ENCODE measurements around the gene TEX14.

TEX14 gene, protein sequence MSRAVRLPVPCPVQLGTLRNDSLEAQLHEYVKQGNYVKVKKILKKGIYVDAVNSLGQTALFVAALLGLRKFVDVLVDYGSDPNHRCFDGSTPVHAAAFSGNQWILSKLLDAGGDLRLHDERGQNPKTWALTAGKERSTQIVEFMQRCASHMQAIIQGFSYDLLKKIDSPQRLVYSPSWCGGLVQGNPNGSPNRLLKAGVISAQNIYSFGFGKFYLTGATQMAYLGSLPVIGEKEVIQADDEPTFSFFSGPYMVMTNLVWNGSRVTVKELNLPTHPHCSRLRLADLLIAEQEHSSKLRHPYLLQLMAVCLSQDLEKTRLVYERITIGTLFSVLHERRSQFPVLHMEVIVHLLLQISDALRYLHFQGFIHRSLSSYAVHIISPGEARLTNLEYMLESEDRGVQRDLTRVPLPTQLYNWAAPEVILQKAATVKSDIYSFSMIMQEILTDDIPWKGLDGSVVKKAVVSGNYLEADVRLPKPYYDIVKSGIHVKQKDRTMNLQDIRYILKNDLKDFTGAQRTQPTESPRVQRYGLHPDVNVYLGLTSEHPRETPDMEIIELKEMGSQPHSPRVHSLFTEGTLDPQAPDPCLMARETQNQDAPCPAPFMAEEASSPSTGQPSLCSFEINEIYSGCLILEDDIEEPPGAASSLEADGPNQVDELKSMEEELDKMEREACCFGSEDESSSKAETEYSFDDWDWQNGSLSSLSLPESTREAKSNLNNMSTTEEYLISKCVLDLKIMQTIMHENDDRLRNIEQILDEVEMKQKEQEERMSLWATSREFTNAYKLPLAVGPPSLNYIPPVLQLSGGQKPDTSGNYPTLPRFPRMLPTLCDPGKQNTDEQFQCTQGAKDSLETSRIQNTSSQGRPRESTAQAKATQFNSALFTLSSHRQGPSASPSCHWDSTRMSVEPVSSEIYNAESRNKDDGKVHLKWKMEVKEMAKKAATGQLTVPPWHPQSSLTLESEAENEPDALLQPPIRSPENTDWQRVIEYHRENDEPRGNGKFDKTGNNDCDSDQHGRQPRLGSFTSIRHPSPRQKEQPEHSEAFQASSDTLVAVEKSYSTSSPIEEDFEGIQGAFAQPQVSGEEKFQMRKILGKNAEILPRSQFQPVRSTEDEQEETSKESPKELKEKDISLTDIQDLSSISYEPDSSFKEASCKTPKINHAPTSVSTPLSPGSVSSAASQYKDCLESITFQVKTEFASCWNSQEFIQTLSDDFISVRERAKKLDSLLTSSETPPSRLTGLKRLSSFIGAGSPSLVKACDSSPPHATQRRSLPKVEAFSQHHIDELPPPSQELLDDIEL (N-terminal part only)

DNA sequence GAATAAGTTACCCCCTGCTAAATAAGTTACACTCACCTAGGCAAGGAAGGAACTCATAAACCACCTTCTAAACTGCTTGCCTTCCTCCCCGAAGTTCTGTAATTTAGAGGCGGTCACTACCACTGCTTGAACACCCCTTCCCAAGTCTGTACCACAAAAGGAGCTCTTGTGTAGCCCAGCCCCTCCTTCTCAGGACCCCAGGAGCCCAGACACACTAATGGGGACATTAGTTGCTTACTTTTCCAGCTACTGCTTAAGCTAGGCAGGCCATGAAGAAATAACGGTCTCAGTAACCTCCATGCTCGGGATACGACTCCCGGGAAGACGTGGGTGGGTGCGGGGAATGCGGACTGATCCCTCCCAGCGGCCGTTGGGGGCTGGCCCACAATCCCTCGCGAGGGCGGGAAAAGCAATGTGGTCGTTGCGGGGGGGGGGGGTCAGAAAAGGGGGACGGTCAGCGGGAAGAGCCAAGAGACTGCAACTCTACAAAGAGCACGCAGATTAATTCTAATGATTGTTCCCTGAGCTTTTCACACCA, at the start of gene TEX14:
Gene TEX14 (minus strand): TSS at position 345 of the 538 bp plus-strand sequence. CDS start 40,044 bp downstream, outside the sequence.
- no peak for DNase-seq

DNA sequence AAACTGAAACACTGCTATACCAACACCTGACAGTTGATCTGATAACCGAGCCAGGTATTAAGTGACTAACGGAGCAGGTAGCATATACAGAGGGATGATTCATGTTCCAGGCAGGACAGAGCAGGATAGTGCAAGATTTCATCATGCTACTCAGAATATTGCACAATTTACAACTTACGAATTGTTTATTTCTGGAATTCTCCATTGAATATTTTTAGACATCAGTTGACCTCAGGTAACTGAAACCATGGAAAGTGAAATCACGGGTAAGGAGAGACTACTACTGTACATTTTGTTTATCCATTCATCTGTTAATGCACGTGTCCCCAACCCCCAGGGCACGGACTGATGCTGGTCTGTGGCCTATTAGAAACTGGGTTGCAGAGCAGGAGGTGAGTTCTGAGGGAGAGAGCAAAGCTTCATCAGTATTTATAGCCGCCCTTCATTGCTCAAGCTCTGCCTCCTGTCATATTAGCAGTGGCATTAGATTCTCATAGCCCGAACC, 49.3 kb upstream of the TEX14 start:
- no peak for DNase-seq

DNA sequence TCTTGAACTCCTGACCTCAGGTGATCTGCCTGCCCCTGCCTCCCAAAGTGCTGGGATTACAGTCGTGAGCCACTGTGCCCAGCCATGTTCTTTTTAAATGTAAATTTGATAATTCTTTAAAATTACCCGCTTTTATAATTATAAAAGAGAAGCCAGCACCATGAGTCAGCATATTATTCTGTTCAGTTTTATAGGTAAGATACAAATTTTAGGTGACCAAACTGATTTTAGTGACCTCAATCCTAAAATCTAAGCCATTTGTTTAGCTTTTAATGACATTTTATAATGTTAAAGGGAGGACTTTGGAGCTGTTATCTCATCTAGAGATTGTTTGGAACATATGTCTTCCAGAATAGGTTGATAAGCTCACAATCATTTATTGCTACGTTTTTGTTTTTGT, 43.0 kb upstream of the TEX14 start:
- DNase-seq, result no peak

DNA sequence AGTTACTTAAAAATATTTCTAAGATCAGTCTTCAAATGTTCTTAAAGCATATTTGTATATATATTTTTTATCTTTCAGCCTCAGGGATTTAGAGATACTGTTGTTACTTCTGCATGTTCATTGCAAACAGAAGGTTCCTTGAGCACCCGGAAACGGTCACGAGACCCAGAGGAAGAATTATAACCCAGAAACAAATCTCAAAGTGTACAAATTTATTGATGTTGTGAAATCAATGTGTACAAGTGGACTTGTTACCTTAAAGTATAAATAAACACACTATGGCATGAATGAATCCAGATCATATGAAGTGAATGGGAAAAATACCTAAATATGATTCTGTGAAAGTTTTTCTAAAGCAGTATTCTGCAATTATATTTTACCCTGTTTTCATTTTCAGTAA, 42.2 kb upstream of the TEX14 start:
- DNase-seq, result no peak

DNA sequence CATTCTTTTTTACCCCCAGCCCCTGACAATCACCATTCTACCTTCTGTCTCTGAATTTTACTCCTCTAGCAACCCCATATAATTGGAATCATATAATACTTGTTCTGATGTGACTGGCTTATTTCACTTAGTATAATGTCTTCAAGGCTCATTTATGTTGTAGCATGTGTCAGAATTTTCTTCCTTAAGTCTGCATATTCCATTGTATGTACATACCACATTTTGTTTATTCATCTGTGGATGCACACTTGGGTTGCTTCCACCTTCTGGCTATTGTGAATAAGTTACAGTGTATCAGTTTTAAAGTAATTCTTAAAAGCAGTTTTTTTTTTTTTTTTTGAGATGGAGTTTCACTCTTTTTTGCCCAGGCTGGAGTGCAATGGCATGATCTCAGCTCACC, 39.1 kb upstream of the TEX14 start:
- no peak for DNase-seq

DNA sequence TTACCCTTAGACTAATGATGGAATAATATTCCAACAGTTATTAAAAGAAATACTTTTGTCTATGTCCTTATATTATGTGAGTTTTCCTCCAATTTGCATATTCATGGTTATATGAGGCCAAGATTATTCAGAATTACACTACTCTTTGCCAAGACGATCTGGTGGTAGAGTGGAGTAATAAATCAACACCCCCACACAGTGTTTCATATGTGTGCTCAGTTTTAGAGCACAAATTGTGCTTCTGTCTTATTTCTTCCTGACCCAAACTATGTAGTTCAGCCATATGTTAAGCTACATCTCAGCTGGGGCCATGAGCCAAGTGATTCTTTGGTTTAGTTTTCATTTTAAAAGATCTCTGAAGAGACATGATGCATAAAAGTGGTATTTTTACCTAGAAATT, 37.0 kb upstream of the TEX14 start:
- no peak for DNase-seq

DNA sequence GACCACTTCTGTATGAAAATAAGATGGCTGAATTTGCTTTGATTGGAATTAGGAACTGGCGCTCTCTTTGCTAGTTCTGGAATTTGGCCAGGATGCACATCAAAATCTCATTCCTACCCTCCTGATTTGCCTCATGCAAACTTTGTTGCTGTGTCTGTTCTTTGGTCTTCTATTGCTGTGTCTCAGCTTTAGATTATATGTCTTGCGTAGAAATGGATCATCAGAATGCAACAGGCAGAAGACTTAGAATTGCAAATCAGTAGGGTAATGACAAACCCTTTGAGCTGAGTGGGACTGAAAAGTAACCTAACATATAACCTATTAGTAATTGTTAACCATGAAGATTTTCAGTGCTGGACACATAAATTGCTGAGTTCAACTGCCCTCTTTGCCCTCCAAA, 30.9 kb upstream of the TEX14 start:
- DNase-seq, result no peak

DNA sequence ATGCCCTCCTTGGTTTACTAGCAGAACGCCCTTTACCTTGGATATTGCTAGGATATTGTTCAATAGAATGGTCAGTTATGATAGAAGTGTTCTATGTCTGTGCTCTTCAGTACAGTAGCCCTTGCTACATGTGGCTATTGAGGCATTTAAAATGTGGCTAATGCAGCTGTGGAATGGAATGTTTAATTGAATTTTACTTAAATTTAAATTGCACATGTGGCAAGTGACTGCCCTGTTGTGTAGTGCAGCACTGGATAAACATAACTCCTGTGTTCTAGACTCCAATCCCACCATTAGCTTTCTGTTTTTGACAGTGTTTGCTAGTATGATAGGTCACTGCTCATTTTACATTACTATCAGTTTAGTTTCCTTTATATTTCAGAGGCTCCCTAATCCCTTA, 30.4 kb upstream of the TEX14 start:
- no peak for DNase-seq

DNA sequence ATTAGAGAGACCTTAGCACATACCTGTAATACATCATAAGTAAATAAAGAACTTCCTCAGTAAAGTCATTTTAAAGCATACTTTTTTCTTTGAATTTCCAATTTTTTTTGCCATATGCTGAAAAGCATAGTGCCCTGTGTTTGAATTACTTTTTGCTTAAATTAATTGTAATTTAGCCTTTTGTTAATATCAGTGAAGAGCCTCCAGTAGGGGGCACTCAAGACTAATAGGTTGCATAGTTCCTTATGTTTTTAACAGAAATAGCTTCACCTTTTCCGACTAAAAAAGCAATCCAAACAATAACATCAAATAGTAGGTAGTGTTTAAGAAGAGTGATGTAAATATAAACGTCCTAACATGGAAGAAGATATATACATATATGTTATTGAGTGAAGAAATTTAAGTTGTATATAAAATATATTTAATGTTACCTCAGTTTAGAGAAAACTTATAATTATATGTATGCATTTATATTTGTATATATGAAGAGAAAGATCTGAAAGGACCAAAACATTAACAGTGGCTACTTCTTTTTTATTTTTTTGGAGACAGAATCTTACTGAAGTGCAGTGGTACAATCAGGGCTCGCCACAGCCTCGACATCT, 19.2 kb upstream of the TEX14 start:
- no peak for DNase-seq

DNA sequence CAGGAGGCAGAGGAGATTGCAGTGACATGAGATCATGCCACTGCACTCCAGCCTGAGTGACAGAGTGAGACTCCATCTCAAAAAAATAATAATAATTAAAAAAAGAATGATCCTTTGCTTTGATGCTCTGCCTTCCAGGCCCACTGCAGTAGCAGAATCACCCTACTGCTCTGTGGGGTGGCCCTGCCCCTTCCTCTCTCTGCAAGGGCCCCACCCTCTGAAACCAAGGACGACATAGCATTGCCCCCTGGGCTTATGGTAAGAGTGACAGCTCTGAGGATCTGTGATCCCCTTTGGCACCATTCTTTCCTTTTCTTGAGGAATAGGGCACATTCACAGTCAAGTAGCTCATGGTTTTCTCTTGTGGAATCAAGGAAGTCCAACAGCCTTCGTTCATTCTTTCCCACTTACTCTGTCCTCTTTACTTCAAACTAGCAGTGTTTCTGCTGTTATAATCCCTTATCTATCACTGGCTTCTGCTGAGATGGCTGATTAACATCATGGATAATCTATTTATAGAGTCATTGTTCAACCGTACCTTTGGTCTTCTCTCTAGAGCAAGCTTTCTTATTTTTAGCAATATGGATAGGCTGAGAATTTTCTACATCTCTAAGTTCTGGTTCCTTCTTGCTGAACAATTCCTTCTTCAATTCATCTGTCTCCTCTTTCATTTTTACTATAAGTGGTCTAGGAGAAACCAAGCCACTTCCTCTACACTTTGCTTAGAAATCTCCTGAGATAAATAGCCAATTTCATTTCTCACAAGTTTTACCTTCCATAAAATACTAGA, 14.7 kb upstream of the TEX14 start:
- DNase-seq, result no peak

DNA sequence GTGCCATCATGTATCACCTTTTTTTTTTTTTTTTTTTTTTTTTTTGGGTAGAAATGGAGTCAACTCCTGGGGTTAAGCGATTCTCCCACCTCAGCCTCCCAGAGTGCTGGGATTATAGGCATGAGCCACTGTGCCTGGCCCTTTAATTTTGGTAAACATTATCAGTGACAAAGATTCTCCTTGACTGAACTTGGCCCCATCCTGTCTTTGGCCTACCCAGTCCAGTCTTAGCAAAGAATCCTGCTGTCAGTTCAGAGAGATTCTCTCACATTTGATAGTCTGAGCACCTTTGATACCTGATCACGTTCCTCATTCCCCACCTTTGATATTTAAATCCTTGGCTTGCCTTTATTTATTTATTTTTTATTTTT, 12.1 kb upstream of the TEX14 start:
- no peak for DNase-seq

DNA sequence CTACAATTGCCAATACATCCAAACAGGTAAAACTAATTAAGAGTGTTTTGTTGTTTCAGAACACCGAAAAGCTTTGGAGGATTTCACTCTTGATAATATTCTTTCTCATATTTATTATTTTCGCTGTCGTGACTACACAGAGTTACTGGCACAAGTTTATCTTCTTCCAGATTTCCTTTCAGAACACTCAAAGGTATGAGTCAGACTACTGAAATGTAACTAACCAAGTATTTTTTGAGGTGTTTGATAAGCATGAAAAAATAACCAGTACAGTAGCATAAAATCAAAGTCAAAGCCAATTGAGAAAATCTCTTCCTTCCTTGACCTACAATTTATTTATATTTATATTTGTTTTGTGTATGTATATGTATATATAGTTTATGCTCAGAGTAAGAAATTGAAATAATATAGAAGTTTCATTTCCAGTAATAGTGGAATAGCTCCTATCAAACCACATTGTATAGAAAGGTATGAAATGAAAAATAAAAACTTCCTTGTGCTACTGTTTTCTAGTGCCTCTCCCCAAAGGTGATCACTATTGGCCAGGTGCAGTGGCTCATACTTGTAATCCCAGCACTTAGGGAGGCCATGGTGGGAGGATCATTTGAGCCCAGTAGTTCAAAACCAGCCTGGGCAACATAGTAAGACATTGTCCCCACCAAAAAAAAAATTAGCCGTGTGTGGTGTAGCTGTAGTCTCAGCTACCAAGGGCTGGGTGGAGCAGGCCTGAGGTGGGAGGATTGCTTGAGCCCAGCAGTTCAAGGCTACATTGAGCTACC, 11.5 kb upstream of the TEX14 start:
- no peak for DNase-seq

DNA sequence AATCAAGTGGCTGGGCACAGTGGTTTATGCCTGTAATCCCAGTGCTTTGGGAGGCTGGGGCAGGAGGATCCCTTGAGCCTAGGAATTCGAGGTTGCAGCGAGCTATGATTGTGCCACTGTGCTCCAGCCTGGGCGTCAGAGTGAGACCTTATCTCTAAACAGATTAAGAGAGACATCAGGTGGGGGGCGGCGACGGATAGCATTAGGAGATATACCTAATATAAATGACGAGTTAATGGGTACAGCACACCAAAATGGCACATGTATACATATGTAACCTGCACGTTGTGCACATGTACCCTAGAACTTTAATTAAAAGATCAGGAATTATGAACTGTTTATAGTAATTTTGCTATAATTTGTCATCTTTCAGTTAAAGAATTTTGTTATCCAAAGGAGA, 10.9 kb upstream of the TEX14 start:
- no peak for DNase-seq

DNA sequence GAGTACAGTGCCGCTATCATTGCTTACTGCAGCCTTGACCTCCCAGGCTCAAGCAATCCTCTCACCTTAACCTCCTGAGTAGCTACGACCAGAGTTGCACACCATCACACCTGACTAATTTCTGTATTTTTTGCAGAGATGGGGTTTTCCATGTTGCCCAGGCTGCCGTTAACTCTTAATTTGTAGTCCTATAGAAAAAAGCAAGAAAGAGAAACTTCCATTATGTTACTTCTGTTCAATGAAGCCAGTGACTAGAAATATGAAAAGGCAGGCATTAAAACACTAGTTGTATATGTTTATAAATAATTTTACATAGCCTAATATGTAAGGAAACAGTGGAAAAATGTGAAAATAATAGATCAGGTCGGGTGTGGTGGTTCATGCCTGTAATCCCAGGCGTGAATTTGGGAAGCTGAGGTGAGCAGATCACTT, 10.2 kb upstream of the TEX14 start:
- DNase-seq, result no peak

DNA sequence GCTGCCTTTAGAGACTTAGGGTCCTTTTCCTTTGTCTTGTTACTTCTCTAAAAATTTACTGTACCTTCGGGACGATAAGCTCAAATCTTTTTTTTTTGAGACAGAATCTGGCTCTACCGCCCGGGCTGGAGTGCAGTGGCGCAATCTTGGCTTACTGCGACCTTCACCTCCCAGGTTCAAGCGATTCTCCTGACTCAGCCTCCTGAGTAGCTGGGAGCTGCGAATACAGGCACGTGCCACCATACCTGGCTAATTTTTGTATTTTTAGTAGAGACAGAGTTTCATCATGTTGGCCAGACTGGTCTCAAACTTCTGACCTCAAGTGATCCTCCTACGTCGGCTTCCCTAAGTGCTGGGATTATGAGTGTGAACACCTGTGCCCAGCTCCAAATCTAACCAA, 7.9 kb upstream of the TEX14 start:
- no peak for DNase-seq

DNA sequence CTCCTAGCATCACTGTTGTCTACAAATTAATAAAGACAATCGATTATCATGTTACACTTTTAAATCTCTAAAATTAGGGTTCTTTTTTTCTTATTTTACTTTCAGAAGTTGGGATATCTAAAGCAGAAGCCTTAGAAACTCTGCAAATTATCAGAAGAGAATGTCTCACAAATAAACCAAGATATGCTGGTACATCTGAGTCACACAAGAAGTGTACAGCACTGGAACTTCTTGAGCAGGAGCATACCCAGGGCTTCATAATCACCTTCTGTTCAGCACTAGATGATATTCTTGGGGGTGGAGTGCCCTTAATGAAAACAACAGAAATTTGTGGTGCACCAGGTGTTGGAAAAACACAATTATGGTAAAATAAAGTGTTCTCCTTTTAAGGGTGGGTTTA, 3.0 kb upstream of the TEX14 start:
- DNase-seq, result no peak

DNA sequence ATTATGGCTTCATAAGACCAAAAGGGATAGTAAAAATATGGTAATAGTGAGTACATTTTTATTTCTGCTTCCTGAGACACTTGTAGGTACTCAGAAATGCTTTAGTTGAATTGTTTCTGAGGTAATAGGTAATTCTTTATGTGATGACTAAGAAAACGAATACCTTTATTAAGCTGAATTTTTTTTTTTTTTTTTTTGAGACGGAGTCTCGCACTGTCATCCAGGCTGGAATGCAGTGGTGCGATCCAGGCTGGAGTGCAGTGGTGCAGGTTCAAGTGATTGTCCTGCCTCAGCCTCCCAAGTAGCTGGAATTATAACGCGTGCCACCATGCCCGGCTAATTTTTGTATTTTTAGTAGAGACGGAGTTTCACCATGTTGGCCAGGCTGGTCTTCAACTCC, 2.5 kb upstream of the TEX14 start:
- no peak for DNase-seq

DNA sequence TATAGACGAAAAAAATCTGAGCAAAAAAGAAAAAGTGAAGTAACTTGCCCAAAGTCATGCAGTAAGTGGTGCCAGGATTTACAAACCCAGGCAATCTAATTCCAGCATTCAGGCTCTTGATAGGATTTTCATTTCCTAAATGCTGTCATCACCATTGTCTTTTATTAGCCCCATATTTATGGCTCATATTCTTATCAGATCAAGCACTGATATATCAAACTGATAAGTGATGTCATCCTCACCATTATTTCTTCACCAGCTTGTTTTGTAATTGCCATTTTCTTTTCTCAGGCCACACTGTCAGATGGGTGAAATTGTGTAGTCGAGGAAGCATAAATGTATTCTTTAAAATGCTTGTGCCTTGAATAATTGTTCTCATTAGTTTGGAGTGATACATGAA, 1.9 kb upstream of the TEX14 start:
- DNase-seq, result no peak

DNA sequence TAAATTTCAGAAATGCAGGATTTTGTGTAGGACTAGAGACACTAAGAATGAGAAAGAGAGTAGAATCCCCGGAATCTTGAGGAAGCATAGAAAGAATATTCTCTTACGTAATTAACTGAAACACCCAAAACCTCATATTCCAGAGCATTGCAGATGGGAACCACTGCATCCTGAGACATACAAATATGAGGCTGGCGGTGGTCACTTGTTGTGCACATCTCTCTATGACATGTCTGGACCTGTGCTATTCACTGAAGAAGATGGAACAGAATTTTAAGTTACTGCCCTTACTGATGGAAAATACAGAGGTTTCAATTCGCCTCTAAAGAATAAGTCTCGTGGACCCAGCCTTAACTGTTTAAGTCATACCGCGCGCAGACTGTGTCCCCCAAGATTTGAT, 1.4 kb upstream of the TEX14 start:
- no peak for DNase-seq

DNA sequence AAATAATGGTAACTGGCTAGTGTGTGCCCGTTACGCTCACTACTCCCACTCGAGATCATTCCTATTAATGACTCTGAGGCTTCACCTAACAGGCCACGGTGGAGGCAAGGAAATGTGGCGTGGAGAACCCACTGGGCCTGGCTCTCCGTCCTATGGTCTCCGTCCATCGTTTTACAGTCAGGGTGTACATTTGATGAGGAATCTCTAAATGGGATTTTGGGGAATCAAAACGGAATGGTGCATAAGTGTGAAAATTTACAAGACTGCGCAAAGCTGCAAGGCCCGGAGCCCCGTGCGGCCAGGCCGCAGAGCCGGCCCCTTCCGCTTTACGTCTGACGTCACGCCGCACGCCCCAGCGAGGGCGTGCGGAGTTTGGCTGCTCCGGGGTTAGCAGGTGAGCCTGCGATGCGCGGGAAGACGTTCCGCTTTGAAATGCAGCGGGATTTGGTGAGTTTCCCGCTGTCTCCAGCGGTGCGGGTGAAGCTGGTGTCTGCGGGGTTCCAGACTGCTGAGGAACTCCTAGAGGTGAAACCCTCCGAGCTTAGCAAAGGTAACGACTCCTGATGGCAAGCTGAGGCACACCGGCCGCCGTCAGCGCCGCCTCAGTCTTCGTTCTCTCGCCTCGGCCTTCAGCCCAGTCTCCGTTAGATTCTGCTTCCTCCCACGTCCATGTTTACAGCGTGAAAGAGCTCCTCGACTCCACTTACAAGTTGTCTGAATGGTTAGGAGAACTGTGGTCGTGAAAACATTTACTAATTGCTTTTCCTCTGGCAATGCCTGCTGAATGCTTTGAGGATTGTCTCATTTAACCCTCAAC, 602 bp upstream of the TEX14 start, which contains the start of gene RAD51C:
Gene RAD51C (plus strand): TSS at position 364 of the 817 bp plus-strand sequence. CDS start 42 bp downstream, at position 406.
- DNase-seq, result peak; percentile 45
